Measurements from ENCODE around the gene PCDHB15. TPM values are rescaled to one million over a fixed set of nuclear protein-coding genes. Genes with fewer than 3 reads are reported as not detected.
"Not testable (repeated sequence)": the region's sequence is repeated elsewhere in the genome, so short reads cannot be mapped to it uniquely, and the experiment has no call there.

PCDHB15 gene
- total RNA-seq, 2 donors from 2014 or later, result not detected

- Mint-ChIP-seq H3K9me3 (peaks cover 20 to 34% of the 10 kb centered on the region in 2 donors), H3K36me3 (peaks cover 23 to 50% of the 10 kb centered on the region in 2 donors), H3K27ac (peak overlapping the region in 1 of 2 donors; percentile 69)
- ATAC-seq, result no peak
- DNase-seq (ENCODE audit: low spot score in 2 of 2), result no peak
Measured at GRCh38 chr5:141234109-141234667, 11.0 kb upstream of the PCDHB15 start.

GRCh38 chr5:141235922-141236321, 9.3 kb upstream of the PCDHB15 start:
- DNase-seq (ENCODE audit: low spot score in 2 of 2); H3K27ac Mint-ChIP-seq; ATAC-seq: not testable (repeated sequence)
- Mint-ChIP-seq H3K36me3 (peaks cover 41 to 67% of the 10 kb centered on the region in 2 donors), H3K9me3 (peaks cover 33 to 51% of the 10 kb centered on the region in 2 donors)

GRCh38 chr5:141236516-141237313, 8.5 kb upstream of the PCDHB15 start:
- no peak overlapping the region for H3K27ac Mint-ChIP-seq
- peaks cover 33 to 56% of the 10 kb centered on the region in 2 donors for H3K9me3 Mint-ChIP-seq
- no peak for ATAC-seq
- H3K36me3 Mint-ChIP-seq, result peaks cover 46 to 68% of the 10 kb centered on the region in 2 donors
- DNase-seq (ENCODE audit: low spot score in 2 of 2), result no peak

- peaks cover 66 to 75% of the 10 kb centered on the region in 2 donors for H3K36me3 Mint-ChIP-seq
- H3K27ac Mint-ChIP-seq, result no peak overlapping the region
- DNase-seq (ENCODE audit: low spot score in 2 of 2) (no peak), ATAC-seq (no peak)
- peaks cover 46 to 62% of the 10 kb centered on the region in 2 donors for H3K9me3 Mint-ChIP-seq
Measured at GRCh38 chr5:141241496-141241895, 3.7 kb upstream of the PCDHB15 start.

- not testable (repeated sequence) for ATAC-seq; H3K27ac Mint-ChIP-seq; DNase-seq (ENCODE audit: low spot score in 2 of 2)
- H3K9me3 Mint-ChIP-seq, result peaks cover 39 to 47% of the 10 kb centered on the region in 2 donors
- H3K36me3 Mint-ChIP-seq, result peaks cover 55 to 61% of the 10 kb centered on the region in 2 donors
Measured at GRCh38 chr5:141246971-141247370, 1.8 kb downstream of the PCDHB15 start.

- peaks cover 38 to 46% of the 10 kb centered on the region in 2 donors for H3K9me3 Mint-ChIP-seq
- H3K27ac Mint-ChIP-seq; DNase-seq (ENCODE audit: low spot score in 2 of 2); ATAC-seq: not testable (repeated sequence)
- peaks cover 51 to 59% of the 10 kb centered on the region in 2 donors for H3K36me3 Mint-ChIP-seq
Measured at GRCh38 chr5:141247434-141247833, 2.2 kb downstream of the PCDHB15 start.

GRCh38 chr5:141250576-141250975, 5.4 kb downstream of the PCDHB15 start:
- peaks cover 32 to 49% of the 10 kb centered on the region in 2 donors for H3K9me3 Mint-ChIP-seq
- ATAC-seq (no peak), DNase-seq (ENCODE audit: low spot score in 2 of 2) (no peak)
- no peak overlapping the region for H3K27ac Mint-ChIP-seq
- peaks cover 38 to 49% of the 10 kb centered on the region in 2 donors for H3K36me3 Mint-ChIP-seq

GRCh38 chr5:141258464-141258863, 13.3 kb downstream of the PCDHB15 start:
- no peak overlapping the region for H3K27ac Mint-ChIP-seq
- DNase-seq (ENCODE audit: low spot score in 2 of 2) (no peak), ATAC-seq (no peak)
- peaks cover 53 to 54% of the 10 kb centered on the region in 2 donors for H3K36me3 Mint-ChIP-seq
- H3K9me3 Mint-ChIP-seq, result peaks cover 47 to 58% of the 10 kb centered on the region in 2 donors

- Mint-ChIP-seq H3K27ac (no peak overlapping the region), H3K9me3 (peaks cover 49 to 56% of the 10 kb centered on the region in 2 donors), H3K36me3 (peaks cover 53 to 56% of the 10 kb centered on the region in 2 donors)
- DNase-seq (ENCODE audit: low spot score in 2 of 2) (no peak), ATAC-seq (no peak)
Measured at GRCh38 chr5:141258948-141259347, 13.8 kb downstream of the PCDHB15 start.

GRCh38 chr5:141260458-141261237, 15.5 kb downstream of the PCDHB15 start:
- no peak overlapping the region for H3K27ac Mint-ChIP-seq
- DNase-seq (ENCODE audit: low spot score in 2 of 2) (no peak), ATAC-seq (no peak)
- H3K9me3 Mint-ChIP-seq, result peaks cover 43 to 47% of the 10 kb centered on the region in 2 donors
- peaks cover 62 to 67% of the 10 kb centered on the region in 2 donors for H3K36me3 Mint-ChIP-seq

GRCh38 chr5:141261238-141261546, 16.0 kb downstream of the PCDHB15 start:
- Mint-ChIP-seq H3K9me3 (peaks cover 46 to 51% of the 10 kb centered on the region in 2 donors), H3K36me3 (peaks cover 66 to 68% of the 10 kb centered on the region in 2 donors), H3K27ac (no peak overlapping the region)
- ATAC-seq (no peak), DNase-seq (ENCODE audit: low spot score in 2 of 2) (no peak)

- H3K9me3 Mint-ChIP-seq, result peaks cover 46 to 53% of the 10 kb centered on the region in 2 donors
- ATAC-seq (no peak), DNase-seq (ENCODE audit: low spot score in 2 of 2) (no peak)
- H3K36me3 Mint-ChIP-seq, result peaks cover 42 to 87% of the 10 kb centered on the region in 2 donors
- H3K27ac Mint-ChIP-seq, result no peak overlapping the region
Measured at GRCh38 chr5:141269195-141269594, 24.0 kb downstream of the PCDHB15 start.

GRCh38 chr5:141272906-141273305, 27.7 kb downstream of the PCDHB15 start:
- ATAC-seq, result no peak
- Mint-ChIP-seq H3K9me3 (peaks cover 43 to 47% of the 10 kb centered on the region in 2 donors), H3K27ac (no peak overlapping the region)

GRCh38 chr5:141298376-141298775, 53.2 kb downstream of the PCDHB15 start:
- Mint-ChIP-seq H3K36me3 (peaks cover 56 to 66% of the 10 kb centered on the region in 2 donors), H3K9me3 (peaks cover 31 to 43% of the 10 kb centered on the region in 2 donors), H3K27ac (no peak overlapping the region)
- ATAC-seq (no peak), DNase-seq (ENCODE audit: low spot score in 2 of 2) (no peak)

More at GRCh38 chr5:141272906-141273305, 27.7 kb downstream of the PCDHB15 start:
- no peak for DNase-seq (ENCODE audit: low spot score in 2 of 2)
- peaks cover 30 to 70% of the 10 kb centered on the region in 2 donors for H3K36me3 Mint-ChIP-seq
